Breast epithelium (tissue), 3 donors: ENCODE data around the gene PSMD5.

ENCODE experiments used
- CTCF ChIP-seq, 3 donors: fragments of 450-650 bp; IDR thresholded peaks; one replicate each; pipeline ENCODE4 v1.5.1; 2016 to 2017; ENCODE audit warnings: antibody characterized with exemption in 3 of 3, mild to moderate bottlenecking in 3 of 3, moderate library complexity in 3 of 3
- POLR2A ChIP-seq: fragments of 450-650 bp; IDR thresholded peaks from one replicate; pipeline ENCODE4 v1.6.1; 2016; ENCODE audit warnings: antibody characterized with exemption, mild to moderate bottlenecking, moderate library complexity

- no peak for TF ChIP-seq POLR2A
- TF ChIP-seq CTCF (IDR thresholded peaks at IDR 0.05) = no peak
Observed at GRCh38 chr9:120853198-120853597, 10.5 kb upstream of the PSMD5 start.
